Muscle layer of colon (tissue), 2 donors: ENCODE results near the gene PCDHB15.
A peak's percentile ranks its signal among the peaks of the same experiment; 100 is the strongest.
"Not testable (repeated sequence)": the region's sequence is repeated elsewhere in the genome, so short reads cannot be mapped to it uniquely, and the experiment has no call there.

Experiments used
- H3K27ac ChIP-seq: one replicate; pipeline ENCODE4 v1.7.0; 2013; ENCODE audit warnings: low read depth, mild to moderate bottlenecking, low read length, moderate library complexity
- H3K27me3 ChIP-seq, 2 donors: one replicate each; pipeline ENCODE4 v1.7.0; 2013; ENCODE audit warnings: low read length in 2 of 2, mild to moderate bottlenecking in 2 of 2; ENCODE audit not compliant: insufficient read depth in 2 of 2, control insufficient read depth in 1 of 2
- H3K36me3 ChIP-seq: one replicate; pipeline ENCODE4 v1.7.0; 2013; ENCODE audit warnings: mild to moderate bottlenecking, low read length; ENCODE audit not compliant: insufficient read depth
- H3K4me1 ChIP-seq: one replicate; pipeline ENCODE4 v1.7.0; 2013; ENCODE audit warnings: mild to moderate bottlenecking, low read length; ENCODE audit not compliant: insufficient read depth
- H3K4me3 ChIP-seq, 2 donors: one replicate each; pipeline ENCODE4 v1.7.0; 2013; ENCODE audit warnings: low read length in 2 of 2, low read depth in 1 of 2, mild to moderate bottlenecking in 1 of 2, moderate library complexity in 1 of 2
- H3K9ac ChIP-seq: one replicate; pipeline ENCODE4 v1.7.0; 2013; ENCODE audit warnings: low read length
- H3K9me3 ChIP-seq: one replicate; pipeline ENCODE4 v1.7.0; 2013; ENCODE audit warnings: mild to moderate bottlenecking, low read length
- donor health status: abdominal sarcoma.
- donor health status: Adenocarcinoma of cecum.

PCDHB15 gene

DNA sequence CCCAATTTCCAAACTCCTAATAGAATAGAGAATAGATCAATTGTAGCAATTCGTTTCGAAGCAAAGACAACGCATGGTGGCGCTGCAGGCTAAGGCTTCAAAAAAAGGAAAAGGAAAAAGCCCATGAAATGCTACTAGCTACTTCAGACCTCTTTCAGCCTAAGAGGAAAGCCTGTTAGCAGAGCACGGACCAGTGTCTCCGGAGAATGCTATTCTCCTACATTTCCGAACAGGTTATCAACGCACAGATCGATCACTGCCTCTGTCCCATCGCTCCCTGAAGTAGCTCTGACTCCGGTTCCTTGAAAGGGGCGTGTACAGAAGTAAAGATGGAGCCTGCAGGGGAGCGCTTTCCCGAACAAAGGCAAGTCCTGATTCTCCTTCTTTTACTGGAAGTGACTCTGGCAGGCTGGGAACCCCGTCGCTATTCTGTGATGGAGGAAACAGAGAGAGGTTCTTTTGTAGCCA lies at the start of gene PCDHB15:
TSS of gene PCDHB15 (plus strand) at position 146 of the 468 bp plus-strand sequence. CDS start at position 330, 184 bp downstream.
- no peaks in the 10 kb centered on the region for H3K4me1 ChIP-seq
- H3K9me3 ChIP-seq, result peaks cover 73% of the 10 kb centered on the region
- no peaks in the 10 kb centered on the region for H3K36me3 ChIP-seq
- H3K27ac ChIP-seq, result no peak within 1 kb of the TSS
- peak within 1 kb of the TSS; percentile 30 to 54 for H3K4me3 ChIP-seq
- no peaks in the 10 kb centered on the region for H3K27me3 ChIP-seq
- H3K9ac ChIP-seq, result no peak within 1 kb of the TSS

DNA sequence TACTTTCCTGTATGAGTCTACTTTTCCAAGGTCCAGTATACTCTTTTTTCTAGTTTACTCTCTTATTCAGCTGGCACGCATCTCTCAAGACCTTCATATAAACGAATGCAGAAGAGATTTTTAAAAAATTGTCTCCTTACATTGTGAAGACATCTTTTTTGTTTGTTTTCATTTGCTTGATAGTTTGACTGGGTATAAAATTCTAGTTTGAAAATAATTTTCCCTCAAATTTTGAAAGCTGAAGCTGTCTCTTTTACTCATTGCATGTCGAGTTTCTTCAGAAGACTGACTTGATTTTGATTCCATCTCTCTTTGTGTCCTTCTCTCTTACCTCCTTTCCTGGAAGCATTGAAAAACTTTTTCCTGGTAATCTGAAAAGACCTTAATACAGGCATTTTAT lies 48.8 kb upstream of the PCDHB15 start:
- no peak overlapping the region for H3K4me3 ChIP-seq
- no peaks in the 10 kb centered on the region for H3K36me3 ChIP-seq
- H3K27me3 ChIP-seq, result no peaks in the 10 kb centered on the region
- no peak overlapping the region for H3K9ac ChIP-seq
- peaks cover 29% of the 10 kb centered on the region for H3K9me3 ChIP-seq
- H3K27ac ChIP-seq, result no peak overlapping the region
- no peaks in the 10 kb centered on the region for H3K4me1 ChIP-seq

DNA sequence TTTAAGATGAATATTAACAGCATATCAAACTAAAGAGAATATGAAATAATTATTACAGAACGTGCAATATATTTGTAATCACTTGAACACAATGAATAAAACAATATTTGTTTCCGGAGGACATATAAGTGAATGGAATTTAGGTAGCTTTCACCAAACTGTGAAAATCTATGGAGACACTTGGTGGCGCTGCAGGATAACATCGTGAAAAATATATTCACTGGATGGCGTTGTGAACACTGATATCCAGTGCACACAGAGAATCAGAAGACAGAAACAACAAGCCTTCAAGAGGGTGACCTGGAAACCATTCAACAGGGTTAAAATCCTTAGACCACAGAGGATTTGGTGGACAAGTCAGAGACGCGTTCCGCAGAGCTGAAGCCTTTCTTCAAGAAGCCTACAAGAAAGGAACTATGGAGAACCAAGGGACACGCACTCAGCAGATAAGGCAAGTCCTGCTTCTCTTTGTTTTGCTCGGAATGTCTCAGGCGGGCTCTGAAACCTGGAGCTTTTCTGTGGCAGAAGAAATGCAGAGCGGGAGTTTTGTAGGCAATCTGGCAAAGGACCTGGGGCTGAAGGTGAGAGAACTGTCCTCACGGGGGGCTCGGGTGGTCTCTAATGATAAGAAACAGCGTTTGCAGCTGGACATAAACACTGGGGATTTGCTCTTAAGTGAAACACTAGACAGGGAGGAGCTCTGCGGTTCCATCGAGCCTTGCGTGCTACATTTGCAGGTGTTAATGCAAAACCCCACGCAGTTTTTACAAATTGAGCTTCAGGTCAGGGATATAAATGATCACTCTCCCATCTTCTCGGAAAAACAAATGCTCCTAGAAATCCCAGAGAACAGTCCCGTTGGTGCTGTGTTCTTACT lies 45.6 kb upstream of the PCDHB15 start, which contains the start of gene PCDHB11:
TSS of gene PCDHB11 (plus strand) at position 269 of the 877 bp plus-strand sequence. CDS start at position 417, 148 bp downstream.
- H3K27ac ChIP-seq, result no peak within 1 kb of the TSS
- no peaks in the 10 kb centered on the region for H3K4me1 ChIP-seq
- H3K9me3 ChIP-seq, result peaks cover 20% of the 10 kb centered on the region
- H3K4me3 ChIP-seq, result peak within 1 kb of the TSS in 1 of 2 donors; percentile 41
- no peak within 1 kb of the TSS for H3K9ac ChIP-seq
- no peaks in the 10 kb centered on the region for H3K27me3 ChIP-seq
- H3K36me3 ChIP-seq, result no peaks in the 10 kb centered on the region

DNA sequence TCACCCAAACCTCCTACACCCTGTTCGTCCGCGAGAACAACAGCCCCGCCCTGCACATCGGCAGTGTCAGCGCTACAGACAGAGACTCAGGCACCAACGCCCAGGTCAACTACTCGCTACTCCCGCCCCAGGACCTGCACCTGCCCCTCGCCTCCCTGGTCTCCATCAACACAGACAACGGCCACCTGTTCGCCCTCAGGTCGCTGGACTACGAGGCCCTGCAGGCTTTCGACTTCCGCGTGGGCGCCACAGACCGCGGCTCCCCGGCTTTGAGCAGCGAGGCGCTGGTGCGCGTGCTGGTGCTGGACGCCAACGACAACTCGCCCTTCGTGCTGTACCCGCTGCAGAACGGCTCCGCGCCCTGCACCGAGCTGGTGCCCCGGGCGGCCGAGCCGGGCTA lies 44.1 kb upstream of the PCDHB15 start:
- H3K27me3 ChIP-seq, H3K36me3 ChIP-seq, H3K27ac ChIP-seq, H3K4me3 ChIP-seq, H3K4me1 ChIP-seq, H3K9ac ChIP-seq: not testable (repeated sequence)
- peaks cover 22% of the 10 kb centered on the region for H3K9me3 ChIP-seq

DNA sequence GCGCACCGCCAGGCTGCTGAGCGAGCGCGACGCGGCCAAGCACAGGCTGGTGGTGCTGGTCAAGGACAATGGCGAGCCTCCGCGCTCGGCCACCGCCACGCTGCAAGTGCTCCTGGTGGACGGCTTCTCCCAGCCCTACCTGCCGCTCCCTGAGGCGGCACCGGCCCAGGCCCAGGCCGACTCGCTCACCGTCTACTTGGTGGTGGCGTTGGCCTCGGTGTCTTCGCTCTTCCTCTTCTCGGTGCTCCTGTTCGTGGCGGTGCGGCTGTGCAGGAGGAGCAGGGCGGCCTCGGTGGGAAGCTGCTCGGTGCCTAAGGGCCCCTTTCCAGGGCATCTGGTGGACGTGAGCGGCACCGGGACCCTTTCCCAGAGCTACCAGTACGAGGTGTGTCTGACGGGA lies 43.5 kb upstream of the PCDHB15 start:
- H3K4me1 ChIP-seq, H3K36me3 ChIP-seq, H3K27me3 ChIP-seq, H3K9ac ChIP-seq, H3K4me3 ChIP-seq, H3K27ac ChIP-seq: not testable (repeated sequence)
- H3K9me3 ChIP-seq, result peaks cover 27% of the 10 kb centered on the region

DNA sequence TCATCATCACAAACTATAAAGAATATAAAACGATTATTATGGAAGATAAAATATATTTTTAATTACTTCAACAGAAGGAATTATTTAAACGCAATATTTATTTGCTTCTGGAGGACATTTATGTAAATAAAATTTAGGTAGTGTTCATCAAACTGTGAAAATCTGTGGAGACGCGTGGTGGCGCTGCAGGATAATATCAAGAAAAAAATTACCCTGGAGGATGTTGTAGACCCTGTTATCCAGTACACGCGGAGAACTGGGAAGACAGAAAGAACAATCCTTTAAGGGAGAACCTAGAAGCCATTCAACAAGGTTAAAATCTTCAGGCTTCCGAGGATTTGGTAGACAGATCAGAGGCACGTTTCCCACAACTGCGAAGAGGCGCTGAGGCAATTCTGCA lies 36.7 kb upstream of the PCDHB15 start, which contains the start of gene PCDHB12:
TSS of gene PCDHB12 (plus strand) at position 242 of the 400 bp plus-strand sequence. CDS start 189 bp downstream, outside the sequence.
- H3K27me3 ChIP-seq, result no peaks in the 10 kb centered on the region
- H3K9ac ChIP-seq, result no peak within 1 kb of the TSS
- no peak within 1 kb of the TSS for H3K27ac ChIP-seq
- peaks cover 59% of the 10 kb centered on the region for H3K9me3 ChIP-seq
- no peaks in the 10 kb centered on the region for H3K36me3 ChIP-seq
- peak within 1 kb of the TSS in 1 of 2 donors; percentile 29 for H3K4me3 ChIP-seq
- no peaks in the 10 kb centered on the region for H3K4me1 ChIP-seq

DNA sequence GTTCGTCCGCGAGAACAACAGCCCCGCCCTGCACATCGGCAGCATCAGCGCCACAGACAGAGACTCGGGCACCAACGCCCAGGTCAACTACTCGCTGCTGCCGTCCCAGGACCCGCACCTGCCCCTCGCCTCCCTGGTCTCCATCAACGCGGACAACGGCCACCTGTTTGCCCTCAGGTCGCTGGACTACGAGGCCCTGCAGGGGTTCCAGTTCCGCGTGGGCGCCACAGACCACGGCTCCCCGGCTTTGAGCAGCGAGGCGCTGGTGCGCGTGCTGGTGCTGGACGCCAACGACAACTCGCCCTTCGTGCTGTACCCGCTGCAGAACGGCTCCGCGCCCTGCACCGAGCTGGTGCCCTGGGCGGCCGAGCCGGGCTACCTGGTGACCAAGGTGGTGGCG lies 34.9 kb upstream of the PCDHB15 start:
- H3K9me3 ChIP-seq, result peaks cover 57% of the 10 kb centered on the region
- not testable (repeated sequence) for H3K4me1 ChIP-seq, H3K36me3 ChIP-seq, H3K27ac ChIP-seq, H3K4me3 ChIP-seq, H3K9ac ChIP-seq, H3K27me3 ChIP-seq

DNA sequence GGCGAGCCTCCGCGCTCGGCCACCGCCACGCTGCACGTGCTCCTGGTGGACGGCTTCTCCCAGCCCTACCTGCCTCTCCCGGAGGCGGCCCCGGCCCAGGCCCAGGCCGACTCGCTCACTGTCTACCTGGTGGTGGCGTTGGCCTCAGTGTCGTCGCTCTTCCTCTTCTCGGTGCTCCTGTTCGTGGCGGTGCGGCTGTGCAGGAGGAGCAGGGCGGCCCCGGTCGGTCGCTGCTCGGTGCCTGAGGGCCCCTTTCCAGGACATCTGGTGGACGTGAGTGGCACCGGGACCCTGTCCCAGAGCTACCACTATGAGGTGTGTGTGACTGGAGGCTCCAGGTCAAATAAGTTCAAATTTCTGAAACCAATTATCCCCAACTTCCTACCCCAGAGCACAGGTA lies 34.3 kb upstream of the PCDHB15 start:
- H3K9me3 ChIP-seq, result peaks cover 57% of the 10 kb centered on the region
- not testable (repeated sequence) for H3K27ac ChIP-seq, H3K4me1 ChIP-seq, H3K4me3 ChIP-seq, H3K9ac ChIP-seq, H3K27me3 ChIP-seq, H3K36me3 ChIP-seq

DNA sequence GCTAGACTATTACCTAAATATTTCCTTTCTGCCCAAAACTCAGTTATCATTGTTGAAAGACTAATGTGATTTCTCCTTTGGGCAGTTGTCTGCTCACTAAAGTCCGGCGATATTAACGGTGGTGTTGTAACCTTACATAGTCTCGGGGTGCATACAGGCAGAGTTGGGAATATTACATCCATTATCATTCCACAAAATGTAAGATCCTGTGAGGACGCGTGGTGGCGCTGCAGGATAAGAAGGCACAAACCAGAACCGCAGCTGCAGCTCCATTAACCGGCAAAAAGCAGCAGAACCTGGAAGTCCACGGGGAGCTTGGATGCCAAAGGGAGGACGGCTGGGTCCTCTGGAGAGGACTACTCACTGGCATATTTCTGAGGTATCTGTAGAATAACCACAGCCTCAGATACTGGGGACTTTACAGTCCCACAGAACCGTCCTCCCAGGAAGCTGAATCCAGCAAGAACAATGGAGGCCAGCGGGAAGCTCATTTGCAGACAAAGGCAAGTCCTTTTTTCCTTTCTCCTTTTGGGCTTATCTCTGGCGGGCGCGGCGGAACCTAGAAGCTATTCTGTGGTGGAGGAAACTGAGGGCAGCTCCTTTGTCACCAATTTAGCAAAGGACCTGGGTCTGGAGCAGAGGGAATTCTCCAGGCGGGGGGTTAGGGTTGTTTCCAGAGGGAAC lies 31.4 kb upstream of the PCDHB15 start, which contains the start of gene PCDHB13:
TSS of gene PCDHB13 (plus strand) at position 264 of the 684 bp plus-strand sequence. CDS start at position 469, 205 bp downstream.
- not testable (repeated sequence) for H3K9ac ChIP-seq, H3K36me3 ChIP-seq, H3K27ac ChIP-seq, H3K4me1 ChIP-seq, H3K4me3 ChIP-seq, H3K27me3 ChIP-seq
- H3K9me3 ChIP-seq, result peaks cover 37% of the 10 kb centered on the region

DNA sequence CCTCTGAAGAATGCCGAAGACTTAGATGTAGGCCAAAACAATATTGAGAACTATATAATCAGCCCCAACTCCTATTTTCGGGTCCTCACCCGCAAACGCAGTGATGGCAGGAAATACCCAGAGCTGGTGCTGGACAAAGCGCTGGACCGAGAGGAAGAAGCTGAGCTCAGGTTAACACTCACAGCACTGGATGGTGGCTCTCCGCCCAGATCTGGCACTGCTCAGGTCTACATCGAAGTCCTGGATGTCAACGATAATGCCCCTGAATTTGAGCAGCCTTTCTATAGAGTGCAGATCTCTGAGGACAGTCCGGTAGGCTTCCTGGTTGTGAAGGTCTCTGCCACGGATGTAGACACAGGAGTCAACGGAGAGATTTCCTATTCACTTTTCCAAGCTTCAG lies 30.6 kb upstream of the PCDHB15 start:
- H3K27me3 ChIP-seq, H3K27ac ChIP-seq, H3K9ac ChIP-seq, H3K36me3 ChIP-seq, H3K4me1 ChIP-seq: not testable (repeated sequence)
- Histone ChIP-seq H3K4me3 (peak overlapping the region in 1 of 2 donors; percentile 27), H3K9me3 (peaks cover 35% of the 10 kb centered on the region)

DNA sequence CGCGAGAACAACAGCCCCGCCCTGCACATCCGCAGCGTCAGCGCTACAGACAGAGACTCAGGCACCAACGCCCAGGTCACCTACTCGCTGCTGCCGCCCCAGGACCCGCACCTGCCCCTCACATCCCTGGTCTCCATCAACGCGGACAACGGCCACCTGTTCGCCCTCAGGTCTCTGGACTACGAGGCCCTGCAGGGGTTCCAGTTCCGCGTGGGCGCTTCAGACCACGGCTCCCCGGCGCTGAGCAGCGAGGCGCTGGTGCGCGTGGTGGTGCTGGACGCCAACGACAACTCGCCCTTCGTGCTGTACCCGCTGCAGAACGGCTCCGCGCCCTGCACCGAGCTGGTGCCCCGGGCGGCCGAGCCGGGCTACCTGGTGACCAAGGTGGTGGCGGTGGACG lies 29.7 kb upstream of the PCDHB15 start:
- peaks cover 36% of the 10 kb centered on the region for H3K9me3 ChIP-seq
- H3K9ac ChIP-seq, H3K27me3 ChIP-seq, H3K4me1 ChIP-seq, H3K36me3 ChIP-seq, H3K27ac ChIP-seq: not testable (repeated sequence)
- H3K4me3 ChIP-seq, result peak overlapping the region in 1 of 2 donors; percentile 27
